Retina (tissue), 1 donor: Measurements from ENCODE around the gene AAMDC.
"Not testable (repeated sequence)": the region's sequence is repeated elsewhere in the genome, so short reads cannot be mapped to it uniquely, and the experiment has no call there.

Experiments used
- DNase-seq: peaks from one replicate; pipeline ENCODE4 v3.0.0-alpha.2; 2016

Gene AAMDC

GRCh38 chr11:77822126-77822525, 1.2 kb downstream of the AAMDC start:
- DNase-seq = not testable (repeated sequence)

- no peak for DNase-seq
Measured at GRCh38 chr11:77823775-77824174, 2.8 kb downstream of the AAMDC start.

- no peak for DNase-seq
Measured at GRCh38 chr11:77828926-77829325, 8.0 kb downstream of the AAMDC start.

- DNase-seq = no peak
Measured at GRCh38 chr11:77833302-77833701, 12.4 kb downstream of the AAMDC start.

- DNase-seq = no peak
Measured at GRCh38 chr11:77842441-77843121, 21.6 kb downstream of the AAMDC start.

GRCh38 chr11:77843700-77844099, 22.8 kb downstream of the AAMDC start:
- not testable (repeated sequence) for DNase-seq

GRCh38 chr11:77851503-77851902, 30.6 kb downstream of the AAMDC start:
- no peak for DNase-seq

- DNase-seq = no peak
Measured at GRCh38 chr11:77854838-77855237, 33.9 kb downstream of the AAMDC start.

GRCh38 chr11:77857906-77858457, 37.0 kb downstream of the AAMDC start:
- not testable (repeated sequence) for DNase-seq

- not testable (repeated sequence) for DNase-seq
Measured at GRCh38 chr11:77861444-77861843, 40.5 kb downstream of the AAMDC start.

- DNase-seq = no peak
Measured at GRCh38 chr11:77865805-77866204, 44.9 kb downstream of the AAMDC start.

GRCh38 chr11:77866336-77866735, 45.4 kb downstream of the AAMDC start:
- no peak for DNase-seq

- DNase-seq = no peak
Measured at GRCh38 chr11:77868744-77869143, 47.8 kb downstream of the AAMDC start.

- no peak for DNase-seq
Measured at GRCh38 chr11:77871855-77872254, 50.9 kb downstream of the AAMDC start.

- no peak for DNase-seq
Measured at GRCh38 chr11:77873345-77873744, 52.4 kb downstream of the AAMDC start.

GRCh38 chr11:77874206-77874605, 53.3 kb downstream of the AAMDC start:
- DNase-seq = no peak

- no peak for DNase-seq
Measured at GRCh38 chr11:77876045-77876444, 55.1 kb downstream of the AAMDC start.

- DNase-seq = not testable (repeated sequence)
Measured at GRCh38 chr11:77878247-77878646, 57.3 kb downstream of the AAMDC start.

GRCh38 chr11:77879218-77879617, 58.3 kb downstream of the AAMDC start:
- DNase-seq = no peak

- no peak for DNase-seq
Measured at GRCh38 chr11:77882396-77882795, 61.5 kb downstream of the AAMDC start.

GRCh38 chr11:77883775-77884174, 62.8 kb downstream of the AAMDC start:
- DNase-seq = no peak

- no peak for DNase-seq
Measured at GRCh38 chr11:77884186-77884828, 63.4 kb downstream of the AAMDC start.

GRCh38 chr11:77884829-77885190, 63.9 kb downstream of the AAMDC start:
- no peak for DNase-seq

GRCh38 chr11:77886401-77886800, 65.5 kb downstream of the AAMDC start:
- DNase-seq = no peak
